GM12873 (cell line): ENCODE measurements around the gene DDRGK1.

ENCODE experiments used
- TF ChIP-seq, protein P1 (sequence below): IDR thresholded peaks from 2 replicates; pipeline ENCODE4 v1.5.1; 2012; ENCODE audit warnings: low read depth, mild to moderate bottlenecking, moderate library complexity, low read length, control low read depth; ENCODE audit not compliant: insufficient read depth; ENCODE audit errors: missing control alignments

DDRGK1 gene

DNA sequence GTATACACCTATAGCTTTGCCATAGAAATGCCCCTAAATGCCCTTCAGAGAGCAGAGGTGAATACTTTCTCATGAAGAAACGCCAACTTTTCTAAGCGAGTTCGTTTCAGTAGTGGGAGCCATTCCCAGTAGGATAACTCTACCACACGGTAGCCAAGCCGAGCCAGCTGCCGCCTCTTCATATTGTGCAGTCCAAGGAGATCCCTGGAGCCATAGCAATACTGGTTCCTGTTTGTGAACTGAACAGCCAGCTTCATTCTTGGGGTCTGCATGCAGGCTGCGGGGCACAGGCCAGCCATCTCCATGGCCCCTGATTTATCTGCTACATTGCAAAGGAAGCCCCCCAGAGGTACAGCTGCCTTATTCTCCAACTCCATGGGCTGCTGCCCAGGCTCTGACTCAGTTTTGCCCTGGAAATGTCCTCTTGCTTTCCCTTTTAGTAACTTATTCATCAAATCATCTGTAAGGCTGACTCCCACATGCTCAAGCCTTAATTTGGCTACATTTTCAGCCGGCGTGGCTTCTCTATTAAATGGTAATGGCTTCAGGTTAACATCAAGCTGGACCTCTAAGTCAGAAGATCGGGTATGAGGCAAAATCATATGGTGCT is 57.6 kb downstream of the DDRGK1 start:
- TF ChIP-seq, protein P1, sequence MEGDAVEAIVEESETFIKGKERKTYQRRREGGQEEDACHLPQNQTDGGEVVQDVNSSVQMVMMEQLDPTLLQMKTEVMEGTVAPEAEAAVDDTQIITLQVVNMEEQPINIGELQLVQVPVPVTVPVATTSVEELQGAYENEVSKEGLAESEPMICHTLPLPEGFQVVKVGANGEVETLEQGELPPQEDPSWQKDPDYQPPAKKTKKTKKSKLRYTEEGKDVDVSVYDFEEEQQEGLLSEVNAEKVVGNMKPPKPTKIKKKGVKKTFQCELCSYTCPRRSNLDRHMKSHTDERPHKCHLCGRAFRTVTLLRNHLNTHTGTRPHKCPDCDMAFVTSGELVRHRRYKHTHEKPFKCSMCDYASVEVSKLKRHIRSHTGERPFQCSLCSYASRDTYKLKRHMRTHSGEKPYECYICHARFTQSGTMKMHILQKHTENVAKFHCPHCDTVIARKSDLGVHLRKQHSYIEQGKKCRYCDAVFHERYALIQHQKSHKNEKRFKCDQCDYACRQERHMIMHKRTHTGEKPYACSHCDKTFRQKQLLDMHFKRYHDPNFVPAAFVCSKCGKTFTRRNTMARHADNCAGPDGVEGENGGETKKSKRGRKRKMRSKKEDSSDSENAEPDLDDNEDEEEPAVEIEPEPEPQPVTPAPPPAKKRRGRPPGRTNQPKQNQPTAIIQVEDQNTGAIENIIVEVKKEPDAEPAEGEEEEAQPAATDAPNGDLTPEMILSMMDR, result no peak

DNA sequence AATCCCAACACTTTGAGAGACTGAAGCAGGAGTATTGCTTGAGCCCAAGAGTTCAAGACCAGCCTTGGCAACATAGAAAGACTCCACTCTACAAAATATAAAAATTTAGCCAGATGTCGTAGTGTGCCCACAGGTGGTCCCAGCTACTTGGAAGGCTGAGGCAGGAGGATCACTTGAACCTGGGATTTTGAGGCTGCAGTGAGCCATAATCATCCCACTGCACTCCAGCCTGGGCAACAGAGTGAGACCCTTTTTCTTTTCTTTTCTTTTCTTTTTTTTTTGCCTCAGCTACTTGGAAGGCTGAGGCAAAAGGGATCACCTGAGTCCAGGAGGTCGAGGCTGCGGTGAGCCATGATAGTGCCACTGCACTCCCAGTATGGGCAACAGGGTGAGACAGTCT is 62.7 kb downstream of the DDRGK1 start:
- TF ChIP-seq, protein P1, result no peak
